Neural progenitor cell (in vitro differentiated cells): Measurements from ENCODE around the gene ADGRD2. TPM values are rescaled to one million over a fixed set of nuclear protein-coding genes. Genes with fewer than 3 reads are reported as not detected.

Source experiments
- DNase-seq: peaks from one replicate; pipeline ENCODE4 v3.0.0-alpha.2; 2016; ENCODE audit warnings: low spot score
- H2AFZ ChIP-seq: fragments of 200-600 bp; sonication (generic); replicated peaks from 2 replicates; pipeline ENCODE4 v1.6.1; 2016; ENCODE audit warnings: antibody characterized with exemption
- H3F3A ChIP-seq: fragments of 200-600 bp; sonication (generic); 2 replicates; pipeline ENCODE4 v1.6.1; 2016; ENCODE audit warnings: antibody characterized with exemption, low read depth
- H3K27ac ChIP-seq: fragments of 200-600 bp; sonication (generic); 2 replicates; pipeline ENCODE4 v1.5.1; 2016; ENCODE audit warnings: mild to moderate bottlenecking
- H3K27me3 ChIP-seq: fragments of 200-600 bp; sonication (generic); 2 replicates; pipeline ENCODE4 v1.6.1; 2016; ENCODE audit warnings: mild to moderate bottlenecking, moderate library complexity
- H3K36me3 ChIP-seq: fragments of 200-600 bp; sonication (generic); 2 replicates; pipeline ENCODE4 v1.5.1; 2016
- H3K4me1 ChIP-seq: fragments of 200-600 bp; sonication (generic); 2 replicates; pipeline ENCODE4 v1.6.1; 2016; ENCODE audit warnings: mixed run types
- H3K4me2 ChIP-seq: fragments of 200-600 bp; sonication (generic); 2 replicates; pipeline ENCODE4 v1.6.1; 2016
- H3K4me3 ChIP-seq: fragments of 200-600 bp; sonication (generic); 2 replicates; pipeline ENCODE4 v1.5.1; 2016
- H3K79me2 ChIP-seq: fragments of 200-600 bp; sonication (generic); 2 replicates; pipeline ENCODE4 v1.6.1; 2016; ENCODE audit warnings: low read depth
- H3K9ac ChIP-seq: fragments of 200-600 bp; sonication (generic); 2 replicates; pipeline ENCODE4 v1.6.1; 2016
- H3K9me3 ChIP-seq: fragments of 200-600 bp; sonication (generic); 2 replicates; pipeline ENCODE4 v1.5.1; 2016; ENCODE audit warnings: low read depth
- H4K20me1 ChIP-seq: fragments of 200-600 bp; sonication (generic); 2 replicates; pipeline ENCODE4 v1.6.1; 2016; ENCODE audit warnings: low read depth
- H3K27ac Mint-ChIP-seq: 3 replicates; pipeline ENCODE4 v1.8.0; 2021; ENCODE audit warnings: mixed read lengths
- H3K27me3 Mint-ChIP-seq: 2 replicates; pipeline ENCODE4 v1.8.0; 2022; ENCODE audit warnings: low read depth, mild to moderate bottlenecking, inconsistent platforms, moderate library complexity, mixed read lengths; ENCODE audit not compliant: insufficient read depth
- H3K36me3 Mint-ChIP-seq: 3 replicates; pipeline ENCODE4 v1.8.0; 2021; ENCODE audit warnings: mixed read lengths
- H3K4me1 Mint-ChIP-seq: 3 replicates; pipeline ENCODE4 v1.8.0; 2021; ENCODE audit warnings: mixed read lengths
- H3K4me3 Mint-ChIP-seq: 3 replicates; pipeline ENCODE4 v1.8.0; 2021; ENCODE audit warnings: mild to moderate bottlenecking, moderate library complexity, mixed read lengths
- H3K9me3 Mint-ChIP-seq: 3 replicates; pipeline ENCODE4 v1.8.0; 2020; ENCODE audit warnings: mixed read lengths
- CTCF ChIP-seq: fragments of 200-600 bp; sonication (generic); IDR thresholded peaks from 2 replicates; pipeline ENCODE4 v1.5.1; 2017; ENCODE audit warnings: antibody characterized with exemption, mild to moderate bottlenecking
- EZH2 ChIP-seq: fragments of 200-600 bp; sonication (generic); IDR thresholded peaks from 2 replicates; pipeline ENCODE4 v1.6.1; 2017; ENCODE audit warnings: antibody characterized with exemption, mild to moderate bottlenecking, moderate library complexity
- EZH2phosphoT487 ChIP-seq: fragments of 200-600 bp; sonication (generic); IDR thresholded peaks from 2 replicates; pipeline ENCODE4 v1.6.1; 2017; ENCODE audit warnings: antibody characterized with exemption
- total RNA-seq: library from RNA; depleted of rRNA; stranded (reverse); fragments of >200 nt; gene quantifications from 2 replicates; pipeline ENCODE4 v1.2.3, GENCODE V29; 2015; ENCODE audit warnings: low replicate concordance

The ADGRD2 gene
- total RNA-seq, 1 donor from 2014 or later: 0.13 TPM

GRCh38 chr9:124410321-124410913 lies 39.8 kb upstream of the ADGRD2 start:
- no peak overlapping the region for H3K4me2 ChIP-seq
- TF ChIP-seq CTCF (peak; percentile 57), EZH2phosphoT487 (no peak)
- Mint-ChIP-seq H3K9me3 (peaks cover under 1% of the 10 kb centered on the region), H3K36me3 (peaks cover 8% of the 10 kb centered on the region), H3K27me3 (peaks cover 4% of the 10 kb centered on the region), H3K4me3 (no peak overlapping the region), H3K27ac (no peak overlapping the region), H3K4me1 (peaks cover 10% of the 10 kb centered on the region)
- no peak overlapping the region for H3K27ac ChIP-seq
- no peak overlapping the region for H2AFZ ChIP-seq
- H3K9ac ChIP-seq: no peak overlapping the region
- no peaks in the 10 kb centered on the region for H3K9me3 ChIP-seq
- H3K27me3 ChIP-seq: no peaks in the 10 kb centered on the region
- DNase-seq: no peak
- peaks cover 32% of the 10 kb centered on the region for H3K36me3 ChIP-seq
- peaks cover 5% of the 10 kb centered on the region for H3K4me1 ChIP-seq
- peaks cover 66% of the 10 kb centered on the region for H3K79me2 ChIP-seq
- peaks cover 4% of the 10 kb centered on the region for H4K20me1 ChIP-seq
- H3F3A ChIP-seq: peaks cover 16% of the 10 kb centered on the region
- H3K4me3 ChIP-seq: no peak overlapping the region

GRCh38 chr9:124411514-124412227 lies 38.6 kb upstream of the ADGRD2 start:
- peaks cover 4% of the 10 kb centered on the region for H4K20me1 ChIP-seq
- H3K9me3 Mint-ChIP-seq: peaks cover 4% of the 10 kb centered on the region
- H3K36me3 ChIP-seq: peaks cover 32% of the 10 kb centered on the region
- H3K4me3 ChIP-seq: no peak overlapping the region
- no peak overlapping the region for H3K4me2 ChIP-seq
- H3K4me1 Mint-ChIP-seq: peaks cover 19% of the 10 kb centered on the region
- TF ChIP-seq EZH2 (no peak), CTCF (no peak), EZH2phosphoT487 (no peak)
- peaks cover 5% of the 10 kb centered on the region for H3K4me1 ChIP-seq
- H3K27me3 ChIP-seq: no peaks in the 10 kb centered on the region
- no peak overlapping the region for H2AFZ ChIP-seq
- peaks cover 9% of the 10 kb centered on the region for H3K36me3 Mint-ChIP-seq
- H3K4me3 Mint-ChIP-seq: no peak overlapping the region
- no peak overlapping the region for H3K27ac ChIP-seq
- no peak overlapping the region for H3K27ac Mint-ChIP-seq
- peaks cover 24% of the 10 kb centered on the region for H3F3A ChIP-seq
- no peak overlapping the region for H3K9ac ChIP-seq
- H3K9me3 ChIP-seq: no peaks in the 10 kb centered on the region
- H3K79me2 ChIP-seq: peaks cover 58% of the 10 kb centered on the region
- peaks cover 10% of the 10 kb centered on the region for H3K27me3 Mint-ChIP-seq
- DNase-seq: no peak

- Histone ChIP-seq H3K4me3 (no peak overlapping the region), H4K20me1 (peaks cover 4% of the 10 kb centered on the region), H3K79me2 (peaks cover 53% of the 10 kb centered on the region), H3K27ac (no peak overlapping the region), H3K4me1 (peaks cover 5% of the 10 kb centered on the region), H3F3A (peaks cover 24% of the 10 kb centered on the region), H3K36me3 (peaks cover 30% of the 10 kb centered on the region), H3K4me2 (no peak overlapping the region), H2AFZ (no peak overlapping the region), H3K9me3 (no peaks in the 10 kb centered on the region), H3K9ac (no peak overlapping the region), H3K27me3 (no peaks in the 10 kb centered on the region)
- Mint-ChIP-seq H3K36me3 (peaks cover 9% of the 10 kb centered on the region), H3K27ac (no peak overlapping the region), H3K9me3 (peaks cover 4% of the 10 kb centered on the region), H3K27me3 (peaks cover 10% of the 10 kb centered on the region), H3K4me3 (no peak overlapping the region), H3K4me1 (peaks cover 19% of the 10 kb centered on the region)
- no peak for DNase-seq
- TF ChIP-seq EZH2 (no peak), EZH2phosphoT487 (no peak), CTCF (no peak)
These were observed 38.0 kb upstream of the ADGRD2 start for GRCh38 chr9:124412228-124412575.
